HG03378 (cell line): ENCODE data around the gene LRRC4.
A peak's percentile ranks its signal among the peaks of the same experiment; 100 is the strongest.

ENCODE experiments used
- ATAC-seq: cut with Tn5 transposase; IDR thresholded peaks from one replicate; pipeline ENCODE4 v1.9.1; 2021; ENCODE audit warnings: mild to moderate bottlenecking, moderate library complexity; ENCODE audit not compliant: unreplicated experiment

The LRRC4 gene

GRCh38 chr7:128008141-128008540 lies 23.1 kb downstream of the LRRC4 start:
- no peak for ATAC-seq

- ATAC-seq: no peak
Observed at GRCh38 chr7:128007303-128007680, 23.9 kb downstream of the LRRC4 start.

GRCh38 chr7:128006550-128007302 lies 24.5 kb downstream of the LRRC4 start:
- ATAC-seq: no peak

GRCh38 chr7:128005759-128006159 lies 25.5 kb downstream of the LRRC4 start:
- no peak for ATAC-seq

GRCh38 chr7:128005117-128005516 lies 26.1 kb downstream of the LRRC4 start:
- no peak for ATAC-seq

GRCh38 chr7:128004623-128005022 lies 26.6 kb downstream of the LRRC4 start:
- no peak for ATAC-seq

- no peak for ATAC-seq
Observed at GRCh38 chr7:128003787-128004186, 27.4 kb downstream of the LRRC4 start.

GRCh38 chr7:128003167-128003566 lies 28.1 kb downstream of the LRRC4 start:
- peak; percentile 48 for ATAC-seq

GRCh38 chr7:128000854-128001265 lies 30.4 kb downstream of the LRRC4 start:
- peak; percentile 74 for ATAC-seq

GRCh38 chr7:128000048-128000447 lies 31.2 kb downstream of the LRRC4 start:
- no peak for ATAC-seq

GRCh38 chr7:127998671-127999070 lies 32.6 kb downstream of the LRRC4 start:
- no peak for ATAC-seq

- ATAC-seq: no peak
Observed at GRCh38 chr7:127997226-127997922, 33.9 kb downstream of the LRRC4 start.

- ATAC-seq: no peak
Observed at GRCh38 chr7:127996253-127997071, 34.8 kb downstream of the LRRC4 start.

- ATAC-seq: no peak
Observed at GRCh38 chr7:127995881-127996215, 35.4 kb downstream of the LRRC4 start.

GRCh38 chr7:127995156-127995880 lies 35.9 kb downstream of the LRRC4 start:
- no peak for ATAC-seq

- no peak for ATAC-seq
Observed at GRCh38 chr7:127993987-127994386, 37.2 kb downstream of the LRRC4 start.

GRCh38 chr7:127993317-127993716 lies 37.9 kb downstream of the LRRC4 start:
- no peak for ATAC-seq

GRCh38 chr7:127988751-127989150 lies 42.5 kb downstream of the LRRC4 start:
- no peak for ATAC-seq

- no peak for ATAC-seq
Observed at GRCh38 chr7:127986581-127987521, 44.4 kb downstream of the LRRC4 start.

- ATAC-seq: no peak
Observed at GRCh38 chr7:127983804-127984332, 47.4 kb downstream of the LRRC4 start.
